Stomach (tissue), 4 donors: ENCODE measurements around the gene SMPD2.

ENCODE experiments used
- CTCF ChIP-seq, 7 experiments: fragments of 450-650 bp in 4 of 7; fragments of 200-600 bp in 3 of 7; sonication (generic) in 3 of 7; IDR thresholded peaks; one replicate each; pipeline ENCODE4 v1.5.1; 2016 to 2019; ENCODE audit warnings: antibody characterized with exemption in 7 of 7, control low read depth in 2 of 7, mild to moderate bottlenecking in 1 of 7
- EP300 ChIP-seq: sonication (generic); formaldehyde crosslinking; IDR thresholded peaks from one replicate; pipeline ENCODE4 v1.6.1; 2017; ENCODE audit warnings: antibody characterized with exemption

GRCh38 chr6:109456710-109457561, 16.4 kb downstream of the SMPD2 start:
- TF ChIP-seq CTCF (IDR thresholded peaks at IDR 0.05) (no peak), EP300 (no peak)
